HepG2 (cell line): ENCODE data around the gene ALDH4A1. TPM values are rescaled to one million over a fixed set of nuclear protein-coding genes. Genes with fewer than 3 reads are reported as not detected.

Source experiments
- ATAC-seq: fragments of 200-7000 bp; cut with Tn5 transposase; 3 replicates; pipeline ENCODE4 v1.9.1; 2020; ENCODE audit warnings: mild to moderate bottlenecking, moderate library complexity
- BruUV-seq: library from RNA; stranded (reverse); fragments of 400-500 nt; replicated peaks from 2 replicates; lab custom pipeline; 2021; lab: Mats Ljungman, UMichigan
- CTCF ChIA-PET: fragments of 300-600 bp; formaldehyde crosslinking; extraction: SDS; loops from one replicate; lab custom pipeline; 2021; ENCODE audit warnings: low total read pairs, inconsistent platforms, low intra/inter-chr PET ratio; lab: Yijun Ruan, JAX
- POLR2A ChIA-PET: fragments of 350-600 bp; sonication (Branson Sonifier 250); formaldehyde crosslinking; loops from one replicate; lab custom pipeline; 2020; ENCODE audit warnings: antibody characterized with exemption, inconsistent platforms; lab: Yijun Ruan, JAX
- DNase-seq: peaks from one replicate; pipeline ENCODE4 v3.0.0-alpha.2; 2015; ENCODE audit warnings: low spot score
- FAIRE-seq: peaks from 3 replicates; lab custom pipeline; 2011; peaks lifted over from hg19 to GRCh38; lab: Jason Lieb, UNC
- H2AFZ ChIP-seq: one replicate; pipeline ENCODE4 v1.6.1; 2011; ENCODE audit warnings: low read length, inconsistent platforms
- H3K27ac ChIP-seq: fragments of 300-600 bp; 3 replicates; pipeline ENCODE4 v1.8.0; 2011; ENCODE audit warnings: mixed run types, mild to moderate bottlenecking, mixed read lengths, low read length, inconsistent platforms; ENCODE audit not compliant: insufficient read depth; ENCODE audit errors: extremely low read length
- H3K27me3 ChIP-seq, 2 experiments: fragments of 200-600 bp in 1 of 2; 2 replicates in 1 of 2; 3 replicates in 1 of 2; pipeline versions ENCODE4 v1.6.0 to v1.8.0; 2011; ENCODE audit warnings: low read length in 2 of 2, mild to moderate bottlenecking in 2 of 2, moderate library complexity in 2 of 2, inconsistent platforms in 1 of 2; ENCODE audit not compliant: insufficient read depth in 2 of 2, control insufficient read depth in 1 of 2
- H3K36me3 ChIP-seq, 2 experiments: fragments of 200-600 bp in 1 of 2; replicated peaks in 1 of 2; 2 replicates in 1 of 2; 3 replicates in 1 of 2; pipeline versions ENCODE4 v1.5.1 to v1.8.0; 2011; ENCODE audit warnings: low read length in 2 of 2, inconsistent platforms in 1 of 2; ENCODE audit not compliant: insufficient read depth in 2 of 2, control insufficient read depth in 1 of 2
- H3K4me1 ChIP-seq: 2 replicates; pipeline ENCODE4 v1.5.1; 2012; ENCODE audit warnings: low read length, inconsistent platforms; ENCODE audit not compliant: insufficient read depth
- H3K4me2 ChIP-seq: 2 replicates; pipeline ENCODE4 v1.6.0; 2011; ENCODE audit warnings: low read depth, low read length, inconsistent platforms
- H3K4me3 ChIP-seq, 3 experiments: fragments of 200-600 bp in 1 of 3; sonication (generic), shearing (Covaris generic) in 1 of 3; replicated peaks in 1 of 3; 2 replicates each; pipeline ENCODE4 v1.5.1; 2011 to 2016; ENCODE audit warnings: low read length in 3 of 3, inconsistent platforms in 2 of 3, low read depth in 2 of 3, mild to moderate bottlenecking in 2 of 3, control low read depth in 1 of 3, mixed read lengths in 1 of 3; ENCODE audit not compliant: insufficient read depth in 1 of 3
- H3K79me2 ChIP-seq: one replicate; pipeline ENCODE4 v1.6.1; 2011; ENCODE audit warnings: low read length, inconsistent platforms; ENCODE audit not compliant: insufficient read depth
- H3K9ac ChIP-seq: 2 replicates; pipeline ENCODE4 v1.6.0; 2011; ENCODE audit warnings: mild to moderate bottlenecking, low read depth, low read length, inconsistent platforms; ENCODE audit not compliant: insufficient read depth
- H3K9me3 ChIP-seq: 2 replicates; pipeline ENCODE4 v1.5.1; 2012; ENCODE audit warnings: mild to moderate bottlenecking, low read length
- H4K20me1 ChIP-seq: 2 replicates; pipeline ENCODE4 v1.6.0; 2011; ENCODE audit warnings: inconsistent platforms, mild to moderate bottlenecking, low read length, moderate library complexity; ENCODE audit not compliant: insufficient read depth
- ATM ChIP-seq: fragments of 450-650 bp; IDR thresholded peaks from 2 replicates; pipeline ENCODE4 v1.7.1; 2017; ENCODE audit warnings: mild to moderate bottlenecking, borderline replicate concordance
- BHLHE40 ChIP-seq: IDR thresholded peaks from 2 replicates; pipeline ENCODE4 v1.6.1; 2011; ENCODE audit warnings: low read length, improper control_type of control experiment
- CC2D1A ChIP-seq: sonication (generic); formaldehyde crosslinking; IDR thresholded peaks from 2 replicates; pipeline ENCODE4 v1.8.1; 2023; ENCODE audit warnings: mild to moderate bottlenecking, missing genetic modification reagents
- CHD4 ChIP-seq: fragments of 200-600 bp; sonication (generic); IDR thresholded peaks from 2 replicates; pipeline ENCODE4 v1.7.0; 2017; ENCODE audit warnings: mild to moderate bottlenecking, low read length, borderline replicate concordance
- FOXP4 ChIP-seq: sonication (generic); formaldehyde crosslinking; IDR thresholded peaks from 2 replicates; pipeline ENCODE4 v1.4.0; 2020; ENCODE audit warnings: missing genetic modification reagents
- KDM3A ChIP-seq: IDR thresholded peaks from 2 replicates; pipeline ENCODE4 v1.6.1; 2018; ENCODE audit warnings: low read depth, missing compliant biosample characterization
- MAZ ChIP-seq, 2 experiments: sonication (generic) in 1 of 2; formaldehyde crosslinking in 1 of 2; IDR thresholded peaks; 2 replicates each; pipeline versions ENCODE4 v1.5.0 to v1.6.1; 2012 to 2020; ENCODE audit warnings: low read depth in 2 of 2, mild to moderate bottlenecking in 2 of 2, borderline replicate concordance in 1 of 2, improper control_type of control experiment in 1 of 2, low read length in 1 of 2, missing genetic modification reagents in 1 of 2, moderate library complexity in 1 of 2
- NFKB2 ChIP-seq: sonication (generic); formaldehyde crosslinking; IDR thresholded peaks from 2 replicates; pipeline ENCODE4 v1.4.0; 2020; ENCODE audit warnings: missing genetic modification reagents, borderline replicate concordance
- POLR2AphosphoS2 ChIP-seq: IDR thresholded peaks from 2 replicates; pipeline ENCODE4 v1.6.1; 2011; ENCODE audit warnings: low read depth, low read length, improper control_type of control experiment
- SMARCE1 ChIP-seq: fragments of 450-650 bp; IDR thresholded peaks from 2 replicates; pipeline ENCODE4 v1.6.1; 2017; ENCODE audit warnings: borderline replicate concordance
- SP1 ChIP-seq, 2 experiments: fragments of 450-650 bp in 1 of 2; sonication (generic) in 1 of 2; formaldehyde crosslinking in 1 of 2; IDR thresholded peaks; 2 replicates each; pipeline versions ENCODE4 v1.4.0 to v1.6.1; 2016 to 2020; ENCODE audit warnings: missing genetic modification reagents in 1 of 2
- THAP11 ChIP-seq: IDR thresholded peaks from 2 replicates; pipeline ENCODE4 v1.6.1; 2016; ENCODE audit warnings: missing biosample characterization, missing genetic modification reagents
- ZFP36 ChIP-seq: fragments of 150-350 bp; IDR thresholded peaks from 2 replicates; pipeline ENCODE4 v1.6.1; 2018; ENCODE audit warnings: borderline replicate concordance, low read length, low read depth; ENCODE audit not compliant: partially characterized antibody
- ZFP91 ChIP-seq: sonication (generic); formaldehyde crosslinking; IDR thresholded peaks from 2 replicates; pipeline ENCODE4 v1.9.0; 2022; ENCODE audit warnings: missing genetic modification reagents, mild to moderate bottlenecking, borderline replicate concordance
- ZNF264 ChIP-seq: sonication (generic); formaldehyde crosslinking; IDR thresholded peaks from 2 replicates; pipeline ENCODE4 v1.4.0; 2020; ENCODE audit warnings: missing genetic modification reagents
- ZNF329 ChIP-seq: sonication (generic); formaldehyde crosslinking; IDR thresholded peaks from 2 replicates; pipeline ENCODE4 v1.9.0; 2021; ENCODE audit warnings: low read depth, mild to moderate bottlenecking, missing genetic modification reagents
- ZNF543 ChIP-seq: sonication (generic); formaldehyde crosslinking; IDR thresholded peaks from 2 replicates; pipeline ENCODE4 v1.4.0; 2020; ENCODE audit warnings: mild to moderate bottlenecking, missing genetic modification reagents
- ZNF546 ChIP-seq: sonication (generic); formaldehyde crosslinking; conservative IDR thresholded peaks from 2 replicates; pipeline ENCODE4 v1.8.1; 2023; ENCODE audit warnings: mild to moderate bottlenecking, missing genetic modification reagents
- ZNF713 ChIP-seq: sonication (generic); formaldehyde crosslinking; IDR thresholded peaks from 2 replicates; pipeline ENCODE4 v1.4.0; 2020; ENCODE audit warnings: mild to moderate bottlenecking, missing genetic modification reagents
- ZNF883 ChIP-seq: sonication (generic); formaldehyde crosslinking; IDR thresholded peaks from 2 replicates; pipeline ENCODE4 v1.5.1; 2020; ENCODE audit warnings: mild to moderate bottlenecking, missing genetic modification reagents; ENCODE audit errors: not compliant biosample characterization
- WGBS: methylation state at CpG from one replicate; pipeline ENCODE4 v1.1.6; 2017; ENCODE audit warnings: low lambda C conversion rate; 5-methylcytosine and 5-hydroxymethylcytosine counted together
- in situ Hi-C: cut with HindIII; loops from 2 replicates; pipeline ENCODE4 v1.10.0; 2017; ENCODE audit warnings: low pct_unique_long_range_greater_than_20kb; ENCODE audit not compliant: extremely low pct_ligation_motif_present
- intact Hi-C: fragments of 100-400 bp; cut with micrococcal nuclease; formaldehyde crosslinking; loops from one replicate; pipeline ENCODE4 v1.10.0; 2022; ENCODE audit not compliant: unreplicated experiment
- polyA plus RNA-seq, 8 experiments: library from polyadenylated mRNA; depleted of rRNA in 3 of 8; stranded (reverse) in 7 of 8; unstranded in 1 of 8; fragments of >200 nt; fragmentation: Illumina TruSeq in 4 of 8; extraction: Trizol in 4 of 8; gene quantifications; 2 replicates each; pipeline versions ENCODE4 v1.2.1 to v1.2.3, GENCODE V29; 2011 to 2016; ENCODE audit warnings: low read depth in 4 of 8, missing spikeins in 1 of 8, mixed read lengths in 1 of 8; ENCODE audit not compliant: insufficient read depth in 1 of 8
- total RNA-seq, 5 experiments: library from RNA; depleted of rRNA; stranded (reverse); fragments of >200 nt; fragmentation: Illumina TruSeq; extraction: Trizol; gene quantifications; 2 replicates each; pipeline ENCODE4 v1.2.3, GENCODE V29; 2016; ENCODE audit warnings: low read depth in 1 of 5

Gene ALDH4A1
- total and polyA plus RNA-seq, 2 of the 13 experiments (the other 11 are each of a cell fraction or from before 2014, with no cell fraction given), result 76.4 to 240 TPM

GRCh38 chr1:18936814-18937481, 34.6 kb upstream of the ALDH4A1 start (continued):
- TF ChIP-seq FOXP4 (CRISPR knock-in tag) (peak; percentile 61), MAZ (IDR thresholded peaks at IDR 0.05; ENCODE audit: borderline replicate concordance, low read depth, low read length) (no peak), MAZ (CRISPR knock-in tag; IDR thresholded peaks at IDR 0.05; ENCODE audit: low read depth) (0 out of 2 replicates have a peak, but pooled peaks have one; percentile 45), SP1 (IDR thresholded peaks at IDR 0.05) (no peak), SP1 (CRISPR knock-in tag; IDR thresholded peaks at IDR 0.05) (no peak), CC2D1A (CRISPR knock-in tag) (no peak), BHLHE40 (peak; percentile 35; the same call in 1 of the 2 replicates), ZNF264 (CRISPR knock-in tag) (peak; percentile 67; the same call in 1 of the 2 replicates), ATM (no peak), ZNF546 (CRISPR knock-in tag) (0 out of 2 replicates have a peak, but pooled peaks have one; percentile 33), ZNF883 (CRISPR knock-in tag) (no peak), POLR2AphosphoS2 (no peak)

- 91% methylated on average over 3 of the region's 3 CpGs for WGBS
- POLR2A ChIA-PET, result interaction anchor here (1.0 to 1.3 kb wide), 2 partner anchors 12 to 19 kb away, joined by 3 to 8 read pairs; no protein-coding TSS in a partner anchor
- TF ChIP-seq THAP11 (no peak), ZNF329 (no peak), SMARCE1 (no peak), KDM3A (CRISPR knock-in tag) (no peak), BHLHE40 (no peak), ZNF713 (CRISPR knock-in tag) (no peak), NFKB2 (0 out of 2 replicates have a peak, but pooled peaks have one; percentile 11), ZNF543 (CRISPR knock-in tag) (peak; percentile 20; the same call in 1 of the 2 replicates), CHD4 (peak; percentile 97; the same call in 1 of the 2 replicates), ZFP91 (CRISPR knock-in tag) (no peak; the same call in 1 of the 2 replicates), ZFP36 (no peak)
These were observed 34.1 kb upstream of the ALDH4A1 start for GRCh38 chr1:18936471-18936813.

More at GRCh38 chr1:18936471-18936813, 34.1 kb upstream of the ALDH4A1 start:
- in situ Hi-C loops, result no loop called here
- H3K9ac ChIP-seq, result no peak overlapping the region
- peaks cover 16% of the 10 kb centered on the region for H4K20me1 ChIP-seq
- H3K4me2 ChIP-seq, result no peak overlapping the region
- no peak for FAIRE-seq
- no peaks in the 10 kb centered on the region for H3K27me3 ChIP-seq
- H3K79me2 ChIP-seq, result peaks cover 26% of the 10 kb centered on the region
- H3K4me3 ChIP-seq, result no peak overlapping the region
- H3K36me3 ChIP-seq, result no peaks in the 10 kb centered on the region
- CTCF ChIA-PET, result no interaction called here
- BruUV-seq, result no TSS peak
- H3K9me3 ChIP-seq, result no peaks in the 10 kb centered on the region
- no peak overlapping the region for H2AFZ ChIP-seq
- no peak for ATAC-seq
- intact Hi-C loops, result no loop called here
- DNase-seq, result no peak
- peaks cover 68% of the 10 kb centered on the region for H3K4me1 ChIP-seq
- peak overlapping the region; percentile 59 for H3K27ac ChIP-seq
